MM.1S (cell line): ENCODE data around the gene SSBP3.

Experiments
- DNase-seq: peaks from one replicate; pipeline ENCODE4 v3.0.0-alpha.2; 2015
- H2AFZ ChIP-seq: fragments of 300-600 bp; sonication (generic); 2 replicates; pipeline ENCODE4 v1.6.0; 2016; ENCODE audit warnings: antibody characterized with exemption, low read length
- H3F3A ChIP-seq: fragments of 300-600 bp; sonication (generic); 2 replicates; pipeline ENCODE4 v1.6.1; 2016; ENCODE audit warnings: mild to moderate bottlenecking, antibody characterized with exemption, low read length, moderate library complexity, mixed read lengths; ENCODE audit not compliant: insufficient read depth
- H3K27ac ChIP-seq: fragments of 300-600 bp; sonication (generic); 2 replicates; pipeline ENCODE4 v1.5.1; 2016; ENCODE audit warnings: mild to moderate bottlenecking, low read length
- H3K27me3 ChIP-seq: fragments of 300-600 bp; sonication (generic); replicated peaks from 2 replicates; pipeline ENCODE4 v1.6.0; 2016; ENCODE audit warnings: low read length; ENCODE audit not compliant: insufficient read depth
- H3K36me3 ChIP-seq: fragments of 300-600 bp; sonication (generic); replicated peaks from 2 replicates; pipeline ENCODE4 v1.6.1; 2016; ENCODE audit warnings: mild to moderate bottlenecking, low read length, mixed read lengths; ENCODE audit not compliant: insufficient read depth
- H3K4me1 ChIP-seq: fragments of 300-600 bp; sonication (generic); 2 replicates; pipeline ENCODE4 v1.6.1; 2016; ENCODE audit warnings: low read length, mixed read lengths
- H3K4me2 ChIP-seq: fragments of 300-600 bp; sonication (generic); 2 replicates; pipeline ENCODE4 v1.6.0; 2016; ENCODE audit warnings: low read depth, low read length
- H3K4me3 ChIP-seq: fragments of 300-600 bp; sonication (generic); 2 replicates; pipeline ENCODE4 v1.5.1; 2016; ENCODE audit warnings: low read length, mixed read lengths
- H3K79me2 ChIP-seq: fragments of 300-600 bp; sonication (generic); 2 replicates; pipeline ENCODE4 v1.6.1; 2016; ENCODE audit warnings: mixed run types, low read length, mixed read lengths
- H3K9ac ChIP-seq: fragments of 300-600 bp; sonication (generic); 2 replicates; pipeline ENCODE4 v1.6.1; 2016; ENCODE audit warnings: low read length, mixed read lengths
- H3K9me2 ChIP-seq: fragments of 300-600 bp; sonication (generic); replicated peaks from 2 replicates; pipeline ENCODE4 v1.6.1; 2016; ENCODE audit warnings: mild to moderate bottlenecking, low read length, mixed read lengths; ENCODE audit not compliant: insufficient read depth
- H3K9me3 ChIP-seq: fragments of 300-600 bp; sonication (generic); replicated peaks from 2 replicates; pipeline ENCODE4 v1.6.1; 2016; ENCODE audit warnings: mild to moderate bottlenecking, low read length, mixed read lengths; ENCODE audit not compliant: insufficient read depth
- H4K20me1 ChIP-seq: fragments of 300-600 bp; sonication (generic); 2 replicates; pipeline ENCODE4 v1.6.1; 2016; ENCODE audit warnings: mild to moderate bottlenecking, low read length, moderate library complexity, mixed read lengths; ENCODE audit not compliant: insufficient read depth
- EZH2 ChIP-seq: fragments of 300-600 bp; sonication (generic); optimal IDR thresholded peaks from 2 replicates; pipeline ENCODE3; 2017; ENCODE audit warnings: low read depth, mild to moderate bottlenecking, antibody characterized with exemption, low read length, mixed read lengths
- EZH2phosphoT487 ChIP-seq: fragments of 300-600 bp; sonication (generic); IDR thresholded peaks from 2 replicates; pipeline ENCODE4 v1.6.1; 2018; ENCODE audit warnings: antibody characterized with exemption, low read length
- TF ChIP-seq, protein P1 (sequence below): fragments of 300-600 bp; sonication (generic); IDR thresholded peaks from 2 replicates; pipeline ENCODE4 v1.5.1; 2016; ENCODE audit warnings: antibody characterized with exemption, low read length, mixed read lengths

SSBP3 gene

DNA sequence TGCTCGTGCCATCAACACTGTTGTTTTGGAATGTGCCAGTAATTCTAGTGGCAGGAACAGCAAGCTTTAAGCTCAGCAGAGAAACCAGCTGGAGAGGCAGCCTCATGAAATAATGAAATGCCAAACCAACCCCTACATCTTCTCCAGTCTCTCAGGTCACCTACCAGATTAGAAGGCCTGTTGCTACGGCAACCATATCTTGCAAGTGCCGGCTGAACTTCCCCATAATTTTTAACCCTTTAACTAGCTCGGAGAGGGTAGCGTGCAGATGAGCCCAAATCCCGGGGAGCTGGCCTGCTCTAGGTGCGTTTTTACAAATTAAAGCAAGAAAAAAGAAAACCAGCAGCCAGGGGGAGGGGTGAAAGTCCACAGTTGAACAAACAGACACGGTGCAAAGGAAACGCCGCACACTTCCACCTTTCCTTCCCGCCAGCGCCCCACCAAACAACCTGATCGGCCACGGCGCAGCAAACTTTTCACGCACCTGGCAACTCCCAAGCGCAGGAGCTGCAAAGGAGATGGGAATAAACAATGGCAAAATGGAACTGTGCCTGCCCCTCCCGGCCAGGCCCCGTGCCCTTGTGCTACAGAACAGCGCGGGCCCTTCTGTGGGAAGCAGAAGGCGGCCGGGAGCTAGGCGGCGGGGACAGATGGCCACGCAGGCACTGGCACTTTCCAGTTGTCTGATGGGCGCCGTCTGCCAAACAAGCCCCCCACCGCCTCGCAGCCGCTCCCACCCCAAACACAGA lies 50.1 kb downstream of the SSBP3 start:
- Histone ChIP-seq H3K4me3 (no peak overlapping the region), H3K4me2 (no peak overlapping the region), H4K20me1 (0 out of 2 replicates have a peak, but pooled peaks cover 4% of the 10 kb centered on the region), H3F3A (no peaks in the 10 kb centered on the region), H3K27me3 (no peaks in the 10 kb centered on the region), H3K9me2 (no peaks in the 10 kb centered on the region), H2AFZ (no peak overlapping the region), H3K27ac (no peak overlapping the region), H3K79me2 (peaks cover 23% of the 10 kb centered on the region), H3K4me1 (no peaks in the 10 kb centered on the region), H3K9ac (no peak overlapping the region), H3K9me3 (no peaks in the 10 kb centered on the region), H3K36me3 (no peaks in the 10 kb centered on the region)
- TF ChIP-seq, protein P1, sequence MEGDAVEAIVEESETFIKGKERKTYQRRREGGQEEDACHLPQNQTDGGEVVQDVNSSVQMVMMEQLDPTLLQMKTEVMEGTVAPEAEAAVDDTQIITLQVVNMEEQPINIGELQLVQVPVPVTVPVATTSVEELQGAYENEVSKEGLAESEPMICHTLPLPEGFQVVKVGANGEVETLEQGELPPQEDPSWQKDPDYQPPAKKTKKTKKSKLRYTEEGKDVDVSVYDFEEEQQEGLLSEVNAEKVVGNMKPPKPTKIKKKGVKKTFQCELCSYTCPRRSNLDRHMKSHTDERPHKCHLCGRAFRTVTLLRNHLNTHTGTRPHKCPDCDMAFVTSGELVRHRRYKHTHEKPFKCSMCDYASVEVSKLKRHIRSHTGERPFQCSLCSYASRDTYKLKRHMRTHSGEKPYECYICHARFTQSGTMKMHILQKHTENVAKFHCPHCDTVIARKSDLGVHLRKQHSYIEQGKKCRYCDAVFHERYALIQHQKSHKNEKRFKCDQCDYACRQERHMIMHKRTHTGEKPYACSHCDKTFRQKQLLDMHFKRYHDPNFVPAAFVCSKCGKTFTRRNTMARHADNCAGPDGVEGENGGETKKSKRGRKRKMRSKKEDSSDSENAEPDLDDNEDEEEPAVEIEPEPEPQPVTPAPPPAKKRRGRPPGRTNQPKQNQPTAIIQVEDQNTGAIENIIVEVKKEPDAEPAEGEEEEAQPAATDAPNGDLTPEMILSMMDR, result no peak
- TF ChIP-seq EZH2phosphoT487 (no peak), EZH2 (no peak)
- DNase-seq, result no peak

DNA sequence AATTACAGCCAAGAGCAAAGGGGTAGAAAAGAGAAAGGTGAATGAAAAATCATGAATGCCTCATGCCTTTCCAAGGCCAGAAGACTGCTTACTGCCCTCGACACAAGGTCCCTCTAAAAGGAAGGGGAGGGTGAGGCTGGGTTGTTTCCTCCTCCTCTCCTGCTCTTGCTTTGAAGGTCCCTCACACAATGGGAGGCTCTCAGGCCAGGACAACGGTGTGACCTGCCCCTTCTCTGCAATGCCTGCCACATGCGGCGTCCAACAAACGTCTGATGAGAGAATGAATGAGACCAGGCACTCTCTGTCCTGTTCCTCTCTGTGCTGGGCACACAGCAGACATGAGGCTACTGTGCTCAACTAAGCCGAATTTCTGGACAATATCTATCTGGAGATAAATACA lies 51.3 kb downstream of the SSBP3 start:
- Histone ChIP-seq H3K27ac (no peak overlapping the region), H3K4me3 (no peak overlapping the region), H3K9ac (no peak overlapping the region), H3K9me2 (no peaks in the 10 kb centered on the region), H3K79me2 (peaks cover 19% of the 10 kb centered on the region), H3K36me3 (no peaks in the 10 kb centered on the region), H3F3A (no peaks in the 10 kb centered on the region), H2AFZ (no peak overlapping the region), H4K20me1 (no peaks in the 10 kb centered on the region), H3K4me2 (no peak overlapping the region), H3K27me3 (no peaks in the 10 kb centered on the region), H3K4me1 (no peaks in the 10 kb centered on the region), H3K9me3 (no peaks in the 10 kb centered on the region)
- TF ChIP-seq EZH2, result no peak
- TF ChIP-seq, protein P1, result no peak
- TF ChIP-seq EZH2phosphoT487, result no peak
- DNase-seq, result no peak

DNA sequence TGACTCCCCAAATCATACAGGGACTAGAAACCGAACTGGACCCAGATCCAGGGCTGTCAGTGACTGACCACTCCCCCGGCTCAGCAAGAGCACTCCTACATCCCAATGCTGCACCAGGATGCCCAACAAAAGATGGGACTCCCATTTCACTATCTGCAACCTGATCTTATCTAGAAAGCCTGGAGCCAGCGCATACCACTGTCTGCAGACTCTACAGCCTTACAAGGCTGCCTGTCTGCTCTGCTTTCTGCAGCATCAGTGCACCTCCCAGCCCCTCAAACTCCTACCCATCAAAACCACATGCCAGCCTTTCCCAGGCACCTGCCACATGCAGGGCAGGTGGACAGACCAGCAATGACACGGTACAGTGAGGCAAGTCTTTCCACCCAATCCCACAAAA lies 52.2 kb downstream of the SSBP3 start:
- Histone ChIP-seq H3K79me2 (peaks cover 21% of the 10 kb centered on the region), H4K20me1 (no peaks in the 10 kb centered on the region), H3K27ac (no peak overlapping the region)

More for the DNA sequence above, 52.2 kb downstream of the SSBP3 start:
- no peak overlapping the region for H2AFZ ChIP-seq
- H3F3A ChIP-seq, result no peaks in the 10 kb centered on the region
- no peaks in the 10 kb centered on the region for H3K4me1 ChIP-seq
- DNase-seq, result no peak
- TF ChIP-seq EZH2phosphoT487 (no peak), EZH2 (no peak)
- TF ChIP-seq, protein P1, result no peak
- no peak overlapping the region for H3K9ac ChIP-seq
- H3K27me3 ChIP-seq, result no peaks in the 10 kb centered on the region
- no peaks in the 10 kb centered on the region for H3K9me3 ChIP-seq
- H3K36me3 ChIP-seq, result no peaks in the 10 kb centered on the region
- no peak overlapping the region for H3K4me3 ChIP-seq
- H3K4me2 ChIP-seq, result no peak overlapping the region
- no peaks in the 10 kb centered on the region for H3K9me2 ChIP-seq
